ENCODE results near the gene OMP.

The OMP gene

DNA sequence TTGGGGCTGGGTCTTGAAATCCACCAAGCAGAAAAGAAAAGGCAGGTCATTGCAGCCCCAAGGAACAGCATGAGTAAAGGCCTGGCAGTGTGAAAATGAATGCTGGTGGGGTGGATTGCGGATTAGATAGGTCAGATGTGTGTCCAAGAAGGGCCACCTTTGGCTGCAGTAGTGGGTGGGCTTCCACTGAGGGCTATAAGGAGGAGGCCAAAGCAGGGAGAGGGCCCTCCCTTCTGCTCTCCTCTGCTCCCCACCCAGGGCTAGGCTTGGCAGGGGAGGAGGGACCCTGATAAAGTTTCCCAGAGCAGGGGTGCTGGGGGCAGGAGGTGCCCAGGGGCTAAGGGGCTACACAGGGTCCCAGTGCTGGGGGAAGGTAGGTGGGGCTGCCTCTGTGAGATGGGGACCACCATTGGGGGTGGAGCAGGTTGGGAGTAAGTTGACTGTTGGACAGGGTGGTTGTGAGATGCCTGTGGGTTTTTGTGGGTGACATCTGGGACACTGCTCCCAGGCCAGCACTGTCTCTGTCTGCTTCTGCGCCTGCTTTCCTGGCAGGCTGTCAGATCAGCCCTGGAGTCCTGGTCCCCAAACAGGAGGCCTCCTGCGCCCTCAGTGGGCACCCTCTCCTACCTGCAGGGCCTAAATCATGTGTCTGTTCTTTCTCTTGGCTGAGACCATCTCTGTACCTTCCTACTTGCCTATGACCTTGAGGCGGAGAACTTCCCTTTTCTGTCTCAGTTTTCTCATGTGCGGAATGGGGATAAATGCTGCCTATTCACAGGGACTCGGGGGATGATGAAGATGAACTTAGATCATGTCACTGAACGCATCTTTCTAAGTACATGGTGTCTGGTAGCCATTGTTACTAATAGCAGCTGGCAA lies 33.9 kb upstream of the OMP start:
- DNase-seq (ENCODE audit: extremely low read depth in 1 of 2, low read depth in 1 of 2): no peak

DNA sequence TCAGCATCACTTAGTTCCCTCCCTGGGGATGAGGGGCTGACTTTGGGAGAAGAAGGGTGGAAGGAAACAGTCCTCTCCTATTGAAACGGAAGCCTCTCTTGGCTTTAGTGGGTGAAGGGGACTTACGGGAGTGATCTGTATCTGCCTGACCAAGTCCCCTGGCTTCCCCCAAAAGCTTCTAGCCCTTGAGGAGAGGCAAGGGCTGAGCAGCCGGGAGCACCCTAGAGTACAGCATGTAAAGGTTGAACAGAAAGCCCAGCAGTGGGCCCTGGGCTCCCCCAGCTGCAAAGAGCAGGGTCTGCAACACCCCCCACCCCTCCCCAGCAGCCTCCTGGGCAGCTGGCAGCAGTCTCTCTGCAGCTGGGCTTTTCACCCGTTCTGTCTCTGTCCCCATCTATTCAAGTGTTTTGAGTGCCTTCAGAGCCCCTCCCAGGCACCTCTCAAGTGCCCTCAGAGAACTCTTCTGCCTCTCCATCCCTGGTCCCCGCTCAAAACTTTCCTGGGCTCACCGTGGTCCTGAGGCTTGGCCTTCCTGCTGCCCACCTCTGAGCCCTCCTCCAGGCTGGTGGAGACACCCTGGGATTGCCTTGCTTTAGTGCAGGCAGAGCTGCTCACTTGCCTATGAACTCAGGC lies 33.2 kb upstream of the OMP start:
- DNase-seq (ENCODE audit: extremely low read depth in 1 of 2, low read depth in 1 of 2): no peak

DNA sequence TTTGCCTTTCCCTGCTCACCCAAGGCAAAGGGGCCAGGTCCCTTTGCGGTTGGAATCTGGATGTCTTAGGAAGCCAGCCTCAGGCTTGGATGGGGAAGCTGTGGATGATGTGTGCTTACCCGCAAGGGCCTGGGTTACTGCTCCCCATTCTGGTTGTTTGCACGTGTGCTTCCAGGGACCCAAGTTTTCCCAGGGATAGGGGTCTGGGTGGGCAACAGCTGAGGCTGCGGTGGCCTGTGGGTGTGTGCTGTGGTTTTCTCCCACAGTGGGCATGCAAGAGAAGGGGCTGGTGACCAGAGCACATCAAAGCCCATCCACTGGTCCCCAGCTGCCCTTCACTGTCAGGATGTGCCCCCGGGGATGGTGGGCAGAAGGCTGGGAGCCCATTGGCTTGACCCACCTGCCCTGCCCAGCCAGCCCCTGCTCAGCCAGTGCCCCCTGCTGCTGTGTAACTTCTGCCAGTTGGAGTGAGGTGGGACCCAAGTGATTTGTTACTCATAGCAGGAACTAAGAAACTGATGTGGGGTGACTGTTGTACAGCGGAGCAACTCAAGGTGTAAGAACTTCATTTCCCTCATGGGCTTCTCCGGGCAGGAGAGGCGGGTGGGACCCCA lies 32.6 kb upstream of the OMP start:
- DNase-seq (ENCODE audit: extremely low read depth in 1 of 2, low read depth in 1 of 2): no peak

DNA sequence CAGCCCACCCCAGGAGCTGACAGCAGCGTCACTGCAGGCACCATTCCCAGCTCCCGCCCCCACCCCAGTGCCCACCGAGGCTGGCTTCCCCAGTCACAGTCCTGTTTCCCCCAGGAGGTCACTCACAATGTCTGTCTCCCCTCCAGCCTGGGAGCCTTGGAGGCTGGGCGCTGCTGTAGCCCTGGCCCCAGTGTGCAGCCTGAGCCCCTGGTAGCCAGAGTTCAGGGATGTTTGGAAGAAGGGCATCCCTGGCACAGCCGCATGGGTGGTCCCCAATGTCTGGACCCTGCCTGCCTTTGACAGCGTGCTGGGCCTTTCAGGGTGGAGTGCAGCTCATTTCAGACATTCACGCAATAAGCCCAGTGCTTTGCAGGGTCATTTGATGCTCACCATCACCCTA lies 31.6 kb upstream of the OMP start:
- DNase-seq (ENCODE audit: extremely low read depth in 1 of 2, low read depth in 1 of 2): no peak

DNA sequence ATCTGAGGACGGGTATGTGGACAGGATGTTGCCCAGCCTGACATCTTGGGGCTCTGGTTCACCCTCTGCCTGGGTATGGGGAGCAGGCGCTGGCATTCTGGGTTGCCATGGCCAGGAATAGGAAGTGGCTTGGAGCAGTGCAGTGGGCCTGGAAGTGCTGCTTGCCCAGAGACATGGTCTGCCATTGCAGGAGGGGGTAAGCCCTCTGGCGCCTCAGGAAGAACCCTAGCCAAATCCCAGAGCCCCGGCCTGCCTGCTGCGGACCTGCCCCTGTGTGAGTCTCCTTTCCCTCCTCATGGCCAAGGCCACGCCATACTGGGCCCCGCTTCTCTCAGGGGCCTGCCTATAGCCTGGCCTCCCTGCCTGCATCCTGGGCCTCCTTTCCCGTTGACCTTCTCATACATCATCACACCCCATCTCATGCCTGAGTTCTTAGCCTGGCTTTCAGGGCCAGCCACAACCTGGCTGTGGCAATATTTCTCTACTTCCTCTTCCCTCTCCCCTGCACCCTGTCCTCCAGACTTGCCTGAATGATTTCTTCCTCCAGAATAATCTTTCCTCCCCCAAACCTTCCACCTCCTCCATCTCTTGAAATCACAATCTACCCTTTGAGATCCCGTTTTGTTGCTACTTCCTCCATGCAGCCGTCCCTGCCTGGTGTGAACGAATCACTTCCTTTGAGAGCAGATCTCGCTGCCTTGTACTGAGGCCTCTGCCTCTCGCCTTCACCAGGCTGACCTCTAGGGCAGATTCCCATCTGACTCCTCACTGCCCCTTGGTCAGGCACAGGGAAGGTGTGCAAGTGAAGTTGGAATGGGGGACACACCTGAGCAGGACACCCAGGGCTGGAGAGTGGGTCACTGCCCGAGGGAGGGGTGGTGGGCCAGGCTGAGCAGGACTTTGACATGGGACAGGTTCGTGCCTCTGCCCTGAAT lies 30.7 kb upstream of the OMP start:
- DNase-seq (ENCODE audit: extremely low read depth in 1 of 2, low read depth in 1 of 2): no peak

DNA sequence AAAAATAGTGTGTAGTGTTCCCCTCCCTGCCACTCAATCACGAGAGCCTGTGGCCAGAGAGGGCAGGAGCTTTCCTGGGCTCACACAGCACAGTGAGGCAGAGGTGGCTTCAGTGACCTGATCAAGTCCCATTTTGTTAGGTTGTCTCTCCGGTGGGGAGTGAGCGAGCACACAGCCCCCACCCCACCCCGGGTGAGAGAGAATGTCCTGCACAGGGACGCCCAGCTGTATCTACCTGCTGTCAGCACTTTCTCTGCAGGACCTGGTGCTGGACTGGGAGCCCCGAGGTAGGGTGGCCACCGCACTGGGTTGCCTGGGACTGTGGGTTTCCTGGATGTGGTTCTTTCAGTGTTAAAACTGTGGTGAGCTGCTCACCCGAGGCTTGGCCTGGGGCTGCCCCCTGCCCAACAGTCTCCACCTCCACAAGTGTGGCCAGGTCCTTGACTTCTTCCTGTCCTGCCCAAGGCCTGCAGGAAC lies 29.8 kb upstream of the OMP start:
- DNase-seq (ENCODE audit: extremely low read depth in 1 of 2, low read depth in 1 of 2): no peak

DNA sequence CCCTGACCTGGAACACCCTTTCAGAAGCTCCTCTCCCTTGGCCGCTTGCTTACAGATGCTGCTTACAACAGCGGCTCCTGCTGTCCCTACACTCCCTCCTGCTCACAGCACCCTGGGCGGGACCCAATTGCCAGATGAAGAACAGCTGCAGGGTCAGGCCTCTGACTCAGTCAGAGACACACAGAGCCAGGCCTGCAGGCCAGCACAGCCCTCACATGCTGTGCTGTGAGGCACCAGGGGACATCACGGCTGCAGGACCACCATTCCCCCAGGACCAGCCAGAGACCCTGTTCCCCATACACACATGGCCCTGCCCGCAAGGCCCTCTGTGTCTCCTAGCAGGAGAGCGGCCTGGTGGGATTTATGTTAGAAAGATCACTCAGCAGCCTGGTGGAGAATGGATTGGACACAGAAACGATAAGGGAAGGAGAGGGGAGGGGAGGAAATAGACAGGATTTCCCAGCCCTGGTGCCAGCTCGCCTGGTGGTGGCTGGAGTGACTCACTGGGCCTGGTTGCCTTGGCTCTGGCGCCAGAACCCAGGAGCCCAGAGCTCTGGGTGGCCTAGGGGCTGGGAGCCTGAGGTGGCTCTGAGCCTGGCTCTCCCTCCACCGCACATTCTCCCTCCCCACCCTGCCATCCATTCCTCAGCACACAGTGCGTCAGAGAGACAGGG lies 29.2 kb upstream of the OMP start:
- no peak for DNase-seq (ENCODE audit: extremely low read depth in 1 of 2, low read depth in 1 of 2)

DNA sequence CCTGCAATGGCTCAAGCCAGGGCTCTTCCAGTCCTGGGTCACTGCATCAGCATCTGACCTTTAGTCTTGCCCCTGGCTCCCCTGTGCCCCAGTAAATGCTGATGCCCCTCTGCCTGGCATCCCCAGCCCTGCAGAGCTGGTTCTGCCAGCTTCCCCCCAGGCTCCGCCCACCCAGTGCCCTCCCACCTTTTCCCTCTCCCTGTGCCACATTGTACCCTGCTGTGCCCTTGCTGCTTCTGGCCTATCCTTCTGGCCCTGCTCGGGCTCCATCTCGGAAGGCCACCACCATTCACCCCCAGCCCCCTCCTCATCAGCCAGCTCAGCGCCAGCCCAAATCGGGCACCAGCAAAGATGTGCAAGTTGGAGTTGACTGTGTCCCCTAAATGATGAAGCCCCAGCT lies 28.4 kb upstream of the OMP start:
- DNase-seq (ENCODE audit: extremely low read depth in 1 of 2, low read depth in 1 of 2): no peak

DNA sequence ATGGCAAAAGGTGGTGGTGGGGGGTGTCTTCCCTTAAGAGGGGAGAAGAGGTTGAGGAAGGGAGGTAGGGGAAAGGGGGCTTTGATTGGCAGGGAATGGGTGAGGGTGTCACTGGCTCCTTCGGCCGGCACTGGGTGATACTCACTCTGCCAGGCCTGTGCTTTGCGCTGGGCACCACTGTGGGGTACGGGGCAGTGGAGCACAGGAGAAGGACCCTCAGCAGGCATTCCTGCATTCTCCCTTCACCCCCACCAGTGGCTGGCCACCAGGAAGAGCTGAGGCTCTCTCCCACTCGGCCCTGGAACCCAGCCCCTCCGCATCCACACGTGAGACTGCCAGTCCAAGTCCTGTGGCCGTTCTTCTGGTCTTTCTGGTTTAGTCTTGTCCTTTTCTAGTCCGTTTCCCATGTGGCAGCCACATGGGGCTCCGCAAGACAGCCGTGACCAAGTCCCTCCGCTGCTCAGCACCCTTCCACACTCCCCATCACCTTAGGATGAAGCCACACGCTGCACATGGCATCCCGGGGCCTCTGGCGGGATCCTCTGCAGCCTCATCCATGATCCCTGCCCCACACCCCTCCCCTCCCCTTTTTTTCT lies 27.9 kb upstream of the OMP start:
- no peak for DNase-seq (ENCODE audit: extremely low read depth in 1 of 2, low read depth in 1 of 2)

DNA sequence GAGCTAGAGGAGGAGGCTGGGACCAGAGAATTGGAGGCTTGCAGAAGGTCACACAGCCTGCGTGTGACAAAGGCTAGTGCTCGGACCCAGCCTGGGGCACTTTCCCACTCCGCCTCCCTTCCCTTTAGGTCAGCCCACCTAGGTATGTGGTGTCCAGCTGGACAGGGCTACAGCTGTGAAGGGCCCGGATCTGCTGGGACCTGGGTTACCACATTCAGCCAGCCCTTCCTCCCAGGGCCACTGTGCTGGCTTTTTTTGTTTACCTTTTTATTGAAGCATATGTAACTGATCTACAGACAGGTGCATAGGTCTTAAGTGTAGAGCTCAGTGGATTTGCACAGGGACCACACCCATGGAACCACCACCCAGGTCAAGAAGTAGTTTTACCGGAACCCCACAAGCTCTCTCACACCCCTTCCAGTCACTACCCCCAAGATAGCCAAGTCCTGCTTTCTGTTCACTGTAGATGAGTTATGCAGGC lies 27.2 kb upstream of the OMP start:
- no peak for DNase-seq (ENCODE audit: extremely low read depth in 1 of 2, low read depth in 1 of 2)

DNA sequence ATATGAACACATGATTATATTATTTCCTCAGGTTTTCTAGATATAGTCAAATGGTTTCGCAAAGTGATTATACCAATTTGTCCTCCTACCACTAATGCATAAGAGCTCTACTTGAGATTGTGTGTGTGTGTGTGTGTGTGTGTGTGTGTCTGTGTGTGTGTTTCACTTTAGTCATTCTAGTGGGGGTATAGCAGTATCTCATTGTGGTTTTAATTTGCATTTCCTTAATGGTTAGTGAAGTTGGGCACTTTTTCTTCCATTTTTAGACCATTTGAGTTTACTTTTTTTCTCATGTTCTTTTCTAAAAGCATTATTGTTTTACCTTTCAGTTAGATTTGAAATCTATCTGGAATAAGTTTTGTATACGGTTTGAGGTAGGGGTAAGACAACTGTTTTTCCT lies 23.0 kb upstream of the OMP start:
- no peak for DNase-seq (ENCODE audit: extremely low read depth in 1 of 2, low read depth in 1 of 2)

DNA sequence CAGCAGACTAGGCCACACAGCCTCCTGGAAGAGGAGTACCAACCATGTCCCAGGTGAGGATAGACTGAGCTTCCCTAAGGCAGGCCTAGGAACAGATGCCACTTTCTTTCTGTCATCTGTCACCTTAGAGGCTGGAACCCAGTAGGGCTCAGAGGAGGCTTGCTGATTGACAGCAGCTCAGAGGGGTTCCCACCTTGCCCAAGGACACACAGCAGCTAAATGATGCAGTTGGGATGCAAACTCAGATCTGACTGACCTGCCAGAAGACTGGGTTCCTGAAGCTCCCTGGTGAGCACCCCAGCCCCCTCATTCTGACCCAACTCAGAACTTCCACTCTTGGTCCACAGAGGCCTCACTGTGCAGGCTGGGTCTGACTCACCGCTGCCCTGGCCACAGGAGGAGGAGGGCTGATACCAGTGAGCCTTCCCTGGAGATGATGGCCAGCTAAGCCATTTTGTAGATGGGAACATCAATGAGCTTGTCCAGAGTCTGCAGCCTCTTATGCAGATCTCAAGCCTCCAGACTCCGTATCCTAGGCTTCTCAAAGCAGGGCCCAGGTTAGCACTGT lies 21.9 kb upstream of the OMP start:
- no peak for DNase-seq (ENCODE audit: extremely low read depth in 1 of 2, low read depth in 1 of 2)

DNA sequence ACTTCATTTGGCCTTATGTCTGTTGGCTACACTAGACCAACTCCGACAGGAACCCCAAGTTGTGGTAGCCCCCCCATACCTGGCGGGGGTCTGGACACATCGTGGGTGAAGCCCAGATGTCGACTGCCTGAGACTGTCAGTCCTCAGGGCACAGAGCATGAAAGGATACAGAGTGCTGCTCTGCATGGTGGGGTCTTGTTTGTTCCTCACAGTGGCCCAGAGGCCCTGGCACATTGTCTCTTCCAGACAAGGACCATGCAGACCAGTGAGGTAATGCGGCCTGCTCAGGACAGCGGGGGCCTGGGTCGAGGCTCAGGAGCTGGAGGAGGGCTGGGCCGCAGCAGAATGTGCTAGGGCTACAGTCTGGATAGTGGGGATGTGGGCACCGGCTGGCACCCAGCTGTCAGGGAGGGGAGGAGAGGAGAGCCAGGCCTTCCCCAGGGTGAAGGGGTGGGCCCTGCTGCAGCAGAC lies 21.2 kb upstream of the OMP start:
- DNase-seq (ENCODE audit: extremely low read depth in 1 of 2, low read depth in 1 of 2): no peak

DNA sequence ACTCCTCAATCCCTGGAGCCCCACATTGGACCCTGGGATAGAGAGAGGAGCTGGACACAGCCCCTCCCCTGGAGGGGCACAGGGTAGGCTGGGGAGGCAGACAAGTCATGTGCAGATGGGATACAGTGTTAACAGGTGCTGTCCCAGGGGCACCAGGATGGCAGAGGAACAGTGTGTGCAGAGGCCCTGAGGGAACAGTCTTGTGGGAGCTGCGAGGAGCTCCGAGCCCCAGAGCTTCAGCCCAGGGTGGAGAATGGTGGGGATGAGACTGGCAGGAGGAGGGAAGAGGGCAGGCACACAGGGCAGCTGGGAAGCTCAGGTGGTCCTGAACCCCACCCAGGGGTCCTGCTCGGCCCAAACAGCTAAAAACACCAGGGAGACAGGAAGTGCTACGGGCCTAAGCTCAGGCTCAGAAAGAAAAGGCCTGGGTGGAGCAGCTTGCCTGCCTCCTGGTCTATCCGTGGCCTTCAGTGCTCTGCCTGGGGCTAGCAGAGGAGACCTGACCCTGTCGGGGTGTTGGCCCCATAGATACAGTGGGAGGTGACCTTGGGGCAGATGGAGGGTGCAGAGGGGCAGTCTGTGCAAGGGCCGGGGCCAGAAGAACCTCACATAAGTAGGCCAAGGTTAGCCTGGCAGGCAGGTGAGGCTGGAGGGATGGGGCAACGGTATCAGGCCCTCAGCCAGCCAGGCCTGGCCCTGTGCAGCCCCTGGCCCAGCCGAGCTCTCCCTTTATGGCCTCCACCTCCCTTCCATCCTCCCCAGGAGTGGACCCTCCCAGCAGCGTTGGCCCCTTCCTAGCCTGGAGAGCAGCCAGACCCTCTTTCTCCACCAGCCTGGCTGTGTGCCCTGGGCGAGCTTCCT lies 20.4 kb upstream of the OMP start:
- DNase-seq (ENCODE audit: extremely low read depth in 1 of 2, low read depth in 1 of 2): no peak

DNA sequence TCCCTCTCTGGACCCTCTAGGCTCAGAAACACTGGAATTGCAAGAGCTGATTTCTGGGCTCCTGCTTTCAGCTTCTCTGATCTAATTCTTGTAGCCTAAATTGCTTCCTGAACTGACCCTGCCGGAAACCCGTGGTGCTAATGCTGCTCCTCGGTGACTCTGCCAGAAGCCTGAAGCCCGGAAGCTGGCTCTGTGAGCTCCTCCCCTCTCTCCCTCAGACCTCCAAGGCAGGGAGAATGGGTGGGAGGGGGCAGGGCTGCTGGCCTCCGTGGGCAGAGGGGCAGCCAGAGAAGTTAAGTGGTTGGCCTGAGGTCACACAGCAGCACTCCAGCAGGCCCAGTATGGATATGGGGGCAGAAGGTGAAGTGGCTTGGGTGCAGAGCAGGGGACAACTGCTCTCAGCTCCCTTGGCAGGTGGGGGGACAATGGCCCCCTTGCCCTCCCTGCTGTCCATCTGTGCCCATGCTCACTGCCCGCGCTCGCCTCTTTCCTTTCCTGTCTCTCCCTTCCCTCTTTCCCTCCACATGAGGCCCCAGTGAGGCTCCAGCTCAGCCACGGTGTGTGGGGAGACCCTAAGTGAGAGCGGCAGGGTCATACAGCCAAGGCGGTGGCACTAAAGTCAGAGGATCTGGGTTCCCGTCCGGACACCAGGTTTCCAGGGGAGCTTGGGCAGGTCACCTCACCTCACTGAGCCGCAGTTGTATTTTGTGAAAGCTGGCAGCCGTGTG lies 19.6 kb upstream of the OMP start:
- no peak for DNase-seq (ENCODE audit: extremely low read depth in 1 of 2, low read depth in 1 of 2)

DNA sequence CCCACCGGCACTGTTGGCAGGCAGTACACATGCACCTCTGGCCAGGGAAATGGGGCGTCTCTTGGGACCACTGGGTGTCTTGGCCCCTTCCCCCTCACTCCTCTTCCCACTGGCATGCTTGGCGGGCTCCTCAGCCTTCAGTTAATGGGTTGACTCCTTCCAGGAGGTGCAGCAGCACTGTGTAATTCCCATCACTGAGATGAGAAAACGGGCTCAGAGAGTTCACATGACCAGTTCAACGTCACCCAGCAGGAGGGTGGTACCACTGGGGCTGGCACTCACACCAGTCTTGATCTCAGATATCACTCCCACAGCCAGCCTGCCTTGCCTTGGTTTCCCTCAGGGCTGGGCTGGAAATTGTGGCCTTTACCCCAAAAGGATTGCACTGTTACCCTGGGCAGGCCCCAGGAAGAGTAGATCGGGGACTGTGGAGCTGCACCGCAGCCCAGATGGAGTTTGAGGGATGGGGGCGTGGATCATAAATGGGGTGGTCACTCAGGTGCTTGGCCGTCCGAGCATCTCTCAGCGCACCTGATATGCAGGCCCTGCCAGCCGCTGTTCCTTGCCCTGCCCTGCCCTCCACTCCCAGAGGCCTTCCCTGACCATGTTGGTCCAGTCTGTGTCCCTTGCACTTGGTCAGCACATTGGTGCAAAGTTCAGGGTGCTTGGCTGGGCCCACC lies 18.9 kb upstream of the OMP start:
- DNase-seq (ENCODE audit: extremely low read depth in 1 of 2, low read depth in 1 of 2): no peak

DNA sequence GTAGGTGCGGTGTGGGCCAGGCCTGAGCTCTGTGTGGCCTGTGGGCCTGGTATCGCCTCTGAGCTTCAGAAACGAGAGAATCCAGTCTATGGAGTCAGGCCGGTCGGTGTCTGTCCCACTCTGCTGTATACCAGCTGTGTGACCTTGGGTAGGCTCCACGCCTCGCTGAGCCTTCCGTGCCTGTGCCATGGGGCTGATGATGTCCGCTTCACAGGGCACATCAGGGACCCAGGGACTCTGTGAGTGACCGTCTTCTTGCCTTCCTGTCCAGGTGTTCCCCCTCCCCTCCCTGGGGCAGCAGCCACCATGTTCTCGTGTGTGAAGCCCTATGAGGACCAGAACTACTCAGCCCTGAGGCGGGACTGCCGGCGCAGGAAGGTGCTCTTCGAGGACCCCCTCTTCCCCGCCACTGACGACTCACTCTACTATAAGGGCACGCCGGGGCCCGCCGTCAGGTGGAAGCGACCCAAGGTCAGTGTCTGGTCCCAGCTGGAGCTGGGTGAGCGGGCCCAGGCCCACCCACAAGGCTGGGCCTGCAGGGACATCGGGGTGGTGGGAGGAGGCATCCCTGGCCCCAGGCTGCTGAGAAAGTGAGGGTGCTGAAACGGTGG lies 18.0 kb upstream of the OMP start:
- DNase-seq (ENCODE audit: extremely low read depth in 1 of 2, low read depth in 1 of 2): no peak
